GM12878 (cell line): Measurements from ENCODE around the gene SORBS2. TPM values are rescaled to one million over a fixed set of nuclear protein-coding genes. Genes with fewer than 3 reads are reported as not detected.

Experiments used
- ATAC-seq: fragments of 200-7000 bp; cut with Tn5 transposase; 3 replicates; pipeline ENCODE4 v1.9.1; 2020; ENCODE audit warnings: mild to moderate bottlenecking, moderate library complexity
- BruUV-seq: library from RNA; stranded (reverse); fragments of 400-500 nt; replicated peaks from 2 replicates; lab custom pipeline; 2021; lab: Mats Ljungman, UMichigan
- CTCF ChIA-PET: fragments of 300-600 bp; sonication (Branson Sonifier 250); formaldehyde crosslinking; extraction: SDS; loops from one replicate; lab custom pipeline; 2021; ENCODE audit warnings: inconsistent platforms; lab: Yijun Ruan, JAX
- POLR2A ChIA-PET: fragments of 350-600 bp; formaldehyde crosslinking; extraction: SDS; loops from one replicate; lab custom pipeline; 2021; ENCODE audit warnings: inconsistent platforms; lab: Charles Lee
- RAD21 ChIA-PET: fragments of 300-600 bp; sonication (Branson Sonifier 250); formaldehyde crosslinking; loops from one replicate; lab custom pipeline; 2023; ENCODE audit warnings: antibody characterized with exemption; ENCODE audit not compliant: unreplicated experiment; lab: Charles Lee
- SMC1A ChIA-PET: fragments of 300-600 bp; sonication (Branson Sonifier 250); formaldehyde crosslinking; loops from one replicate; lab custom pipeline; 2023; ENCODE audit not compliant: unreplicated experiment, uncharacterized antibody; lab: Charles Lee
- DNase-seq: peaks from one replicate; pipeline ENCODE4 v3.0.0-alpha.2; 2011; ENCODE audit warnings: low read depth, low spot score
- FAIRE-seq: peaks from 3 replicates; lab custom pipeline; 2011; peaks lifted over from hg19 to GRCh38; lab: Jason Lieb, UNC
- H2AFZ ChIP-seq: 2 replicates; pipeline ENCODE4 v1.6.0; 2011; ENCODE audit warnings: low read depth, low read length, control low read depth; ENCODE audit not compliant: control insufficient read depth
- H3K27ac ChIP-seq: 2 replicates; pipeline ENCODE4 v1.5.1; 2011; ENCODE audit warnings: control low read depth; ENCODE audit not compliant: control insufficient read depth, insufficient read depth
- H3K27me3 ChIP-seq, 2 experiments: replicated peaks in 1 of 2; 2 replicates each; pipeline versions ENCODE4 v1.6.0 to v1.6.1; 2011; ENCODE audit warnings: low read length in 1 of 2; ENCODE audit not compliant: control insufficient read depth in 2 of 2, insufficient read depth in 2 of 2
- H3K36me3 ChIP-seq, 2 experiments: 2 replicates each; pipeline ENCODE4 v1.5.1; 2011; ENCODE audit warnings: low read length in 1 of 2; ENCODE audit not compliant: control insufficient read depth in 2 of 2, insufficient read depth in 2 of 2
- H3K4me1 ChIP-seq: 2 replicates; pipeline ENCODE4 v1.6.1; 2011; ENCODE audit warnings: mild to moderate bottlenecking, low read length, moderate library complexity, mixed read lengths; ENCODE audit not compliant: control insufficient read depth, insufficient read depth
- H3K4me2 ChIP-seq: 2 replicates; pipeline ENCODE4 v1.6.0; 2011; ENCODE audit warnings: control low read depth; ENCODE audit not compliant: control insufficient read depth, insufficient read depth
- H3K4me3 ChIP-seq: fragments of 200-600 bp; sonication (generic); 2 replicates; pipeline ENCODE4 v1.5.1; 2016
- H3K79me2 ChIP-seq: 2 replicates; pipeline ENCODE4 v1.6.0; 2011; ENCODE audit warnings: low read length; ENCODE audit not compliant: control insufficient read depth, insufficient read depth
- H3K9ac ChIP-seq: 2 replicates; pipeline ENCODE4 v1.8.0; 2011; ENCODE audit warnings: low read length, control low read depth, mixed read lengths; ENCODE audit not compliant: control insufficient read depth, insufficient read depth
- H3K9me3 ChIP-seq: replicated peaks from 3 replicates; pipeline ENCODE4 v1.5.1; 2011; ENCODE audit warnings: mild to moderate bottlenecking, low read length; ENCODE audit not compliant: control insufficient read depth, insufficient read depth
- H4K20me1 ChIP-seq: 2 replicates; pipeline ENCODE4 v1.6.0; 2011; ENCODE audit not compliant: control insufficient read depth, insufficient read depth
- FOS ChIP-seq: IDR thresholded peaks from 3 replicates; pipeline ENCODE4 v1.6.1; 2011; ENCODE audit warnings: borderline replicate concordance; ENCODE audit not compliant: insufficient read length; ENCODE audit errors: extremely low read depth
- IKZF2 ChIP-seq, 2 experiments: fragments of 450-650 bp; IDR thresholded peaks; 2 replicates each; pipeline ENCODE4 v1.6.1; 2017; ENCODE audit warnings: mild to moderate bottlenecking in 2 of 2, moderate library complexity in 2 of 2
- NBN ChIP-seq: fragments of 450-650 bp; IDR thresholded peaks from 2 replicates; pipeline ENCODE4 v1.6.1; 2016
- NR2C2 ChIP-seq: IDR thresholded peaks from 2 replicates; pipeline ENCODE4 v1.6.1; 2011; ENCODE audit warnings: borderline replicate concordance, low read depth; ENCODE audit not compliant: control insufficient read depth, insufficient read length
- NRF1 ChIP-seq: conservative IDR thresholded peaks from 2 replicates; pipeline ENCODE4 v1.6.1; 2011; ENCODE audit warnings: mild to moderate bottlenecking, low read depth, low read length, improper control_type of control experiment
- PKNOX1 ChIP-seq: fragments of 450-650 bp; IDR thresholded peaks from 2 replicates; pipeline ENCODE4 v1.6.1; 2016; ENCODE audit warnings: mild to moderate bottlenecking
- POLR2AphosphoS2 ChIP-seq: IDR thresholded peaks from 2 replicates; pipeline ENCODE4 v1.6.1; 2011; ENCODE audit warnings: low read depth, mild to moderate bottlenecking, low read length, improper control_type of control experiment, moderate library complexity
- RFX5 ChIP-seq: IDR thresholded peaks from 2 replicates; pipeline ENCODE4 v1.6.1; 2011; ENCODE audit warnings: low read depth, low read length, improper control_type of control experiment
- SUPT20H ChIP-seq: IDR thresholded peaks from 2 replicates; pipeline ENCODE4 v1.6.1; 2011; ENCODE audit warnings: low read depth, mild to moderate bottlenecking, low read length, moderate library complexity, borderline replicate concordance; ENCODE audit not compliant: control insufficient read depth
- SUZ12 ChIP-seq: fragments of 200-600 bp; sonication (generic); IDR thresholded peaks from one replicate; pipeline ENCODE4 v1.6.1; 2018; ENCODE audit warnings: antibody characterized with exemption, mild to moderate bottlenecking; ENCODE audit not compliant: unreplicated experiment
- TAF1 ChIP-seq: IDR thresholded peaks from 2 replicates; pipeline ENCODE4 v1.6.1; 2011; ENCODE audit warnings: mild to moderate bottlenecking, low read depth, low read length, borderline replicate concordance
- ZBTB33 ChIP-seq: fragments of 450-650 bp; IDR thresholded peaks from 2 replicates; pipeline ENCODE4 v1.6.1; 2017; ENCODE audit warnings: mild to moderate bottlenecking
- ZNF592 ChIP-seq: fragments of 450-650 bp; IDR thresholded peaks from 2 replicates; pipeline ENCODE4 v1.6.1; 2017; ENCODE audit warnings: mild to moderate bottlenecking, moderate library complexity
- ZSCAN29 ChIP-seq: fragments of 450-650 bp; IDR thresholded peaks from 2 replicates; pipeline ENCODE4 v1.6.1; 2017; ENCODE audit warnings: mild to moderate bottlenecking, moderate library complexity
- WGBS: methylation state at CpG from one replicate; pipeline ENCODE4 v1.1.6; 2016; ENCODE audit warnings: low lambda C conversion rate; ENCODE audit not compliant: insufficient replicate concordance, insufficient coverage; ENCODE audit errors: missing lambda C conversion rate; 5-methylcytosine and 5-hydroxymethylcytosine counted together
- in situ Hi-C: fragments of 300-500 bp; cut with MboI; formaldehyde crosslinking; loops from 9 replicates; pipeline ENCODE4 v1.14.3; 2018; ENCODE audit warnings: mixed read lengths
- intact Hi-C: fragments of 100-400 bp; cut with micrococcal nuclease; formaldehyde crosslinking; loops from one replicate; pipeline ENCODE4 v1.14.2; 2022; ENCODE audit not compliant: unreplicated experiment
- polyA plus RNA-seq, 11 experiments: library from polyadenylated mRNA; depleted of rRNA in 4 of 11; unstranded in 6 of 11; stranded (reverse) in 5 of 11; fragments of >200 nt; fragmentation: Nextera tagmentation in 4 of 11; fragmentation: Illumina TruSeq in 1 of 11; extraction: Ambion mirVana in 4 of 11; extraction: Trizol in 1 of 11; gene quantifications; 1 replicate in 1 of 11; 2 replicates in 10 of 11; pipeline versions ENCODE4 v1.2.1 to v1.2.3, GENCODE V29; 2011 to 2016; ENCODE audit warnings: inconsistent platforms in 2 of 11, missing spikeins in 2 of 11, low read depth in 1 of 11
- total RNA-seq, 4 experiments: library from RNA; depleted of rRNA in 3 of 4; stranded (reverse); fragments of >200 nt in 3 of 4; fragmentation: Illumina TruSeq in 1 of 4; extraction: Trizol in 1 of 4; gene quantifications; 2 replicates each; pipeline versions ENCODE4 v1.2.1 to v1.2.3, GENCODE V29; 2013 to 2021

The SORBS2 gene
- total and polyA plus RNA-seq, 10 of the 15 experiments (the other 5 are each of a cell fraction or from before 2014, with no cell fraction given): 0.06 to 3.0 (median 0.79) TPM

DNA sequence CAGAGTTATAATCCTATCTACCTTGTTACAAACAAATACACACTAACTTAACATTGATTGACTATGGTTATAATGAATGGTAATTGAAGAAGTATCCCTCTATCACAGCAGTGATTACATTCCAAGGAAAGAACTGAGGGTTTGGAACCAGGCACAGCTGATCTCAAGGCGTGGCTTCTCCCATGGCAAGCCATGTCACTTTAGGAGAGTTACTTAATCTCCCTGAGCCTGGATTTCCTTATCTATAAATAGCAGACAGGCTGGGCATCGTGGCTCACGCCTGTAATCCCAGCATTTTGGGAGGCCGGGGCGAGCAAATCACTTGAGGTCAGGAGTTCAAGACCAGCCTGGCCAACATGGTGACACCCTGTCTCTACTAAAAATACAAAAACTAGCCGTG lies 25.6 kb downstream of the SORBS2 start (continued):
- TF ChIP-seq ZBTB33 (no peak), PKNOX1 (no peak)

- Histone ChIP-seq H3K36me3 (no peaks in the 10 kb centered on the region), H4K20me1 (no peaks in the 10 kb centered on the region), H3K27me3 (no peaks in the 10 kb centered on the region), H3K79me2 (no peaks in the 10 kb centered on the region), H3K9me3 (no peaks in the 10 kb centered on the region), H3K4me3 (no peak overlapping the region), H3K4me2 (no peak overlapping the region), H2AFZ (no peak overlapping the region), H3K4me1 (peaks cover 4% of the 10 kb centered on the region), H3K9ac (no peak overlapping the region), H3K27ac (no peak overlapping the region)
- 19% methylated on average over 5 of the region's 5 CpGs for WGBS
- SMC1A ChIA-PET: no interaction called here
- POLR2A ChIA-PET: no interaction called here
- DNase-seq (no peak), FAIRE-seq (no peak), ATAC-seq (no peak)
- RAD21 ChIA-PET: no interaction called here
- in situ Hi-C loops: no loop called here
- intact Hi-C loops: no loop called here
- CTCF ChIA-PET: no interaction called here
- no TSS peak for BruUV-seq
- TF ChIP-seq IKZF2 (IDR thresholded peaks at IDR 0.05) (no peak), FOS (no peak), NR2C2 (no peak), NBN (no peak), SUZ12 (no peak), RFX5 (no peak), SUPT20H (no peak), POLR2AphosphoS2 (no peak), NRF1 (no peak), ZSCAN29 (no peak), ZNF592 (no peak), TAF1 (no peak)
Observed at GRCh38 chr4:185783574-185783973, 28.4 kb downstream of the SORBS2 start.
